Subcutaneous adipose tissue (tissue), 4 donors: ENCODE measurements around the gene GDPGP1. TPM values are rescaled to one million over a fixed set of nuclear protein-coding genes. Genes with fewer than 3 reads are reported as not detected.

Experiments used
- total RNA-seq, 4 donors: library from RNA; depleted of rRNA; stranded (reverse); fragments of >200 nt; gene quantifications; one replicate each; pipeline ENCODE4 v1.1.0, GENCODE V29; 2016
- TF ChIP-seq, protein P1 (sequence below): fragments of 450-650 bp; IDR thresholded peaks from one replicate; pipeline ENCODE4 v1.5.1; 2016; ENCODE audit warnings: low read depth, mild to moderate bottlenecking, control low read depth, antibody characterized with exemption, moderate library complexity

GDPGP1 gene
- total RNA-seq, 4 donors from 2014 or later: 2.6 to 5.9 (median 3.6) TPM

DNA sequence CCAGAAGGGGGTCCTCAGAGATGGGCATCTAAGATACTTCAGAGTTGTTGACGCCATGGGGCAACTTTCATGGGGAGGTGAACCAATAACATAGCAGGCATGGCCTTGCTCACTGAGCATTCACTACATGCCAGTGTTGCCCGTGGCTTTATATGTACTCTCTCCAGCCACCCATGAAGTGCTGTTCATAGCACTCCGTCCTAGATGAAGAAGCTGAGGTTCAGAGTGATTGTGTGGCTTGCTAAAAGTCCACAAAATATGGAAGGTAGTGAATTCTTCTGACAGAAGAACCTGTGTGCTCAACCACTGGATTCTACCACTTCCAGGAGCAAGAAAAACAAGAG, 42.7 kb upstream of the GDPGP1 start:
- TF ChIP-seq, protein P1, sequence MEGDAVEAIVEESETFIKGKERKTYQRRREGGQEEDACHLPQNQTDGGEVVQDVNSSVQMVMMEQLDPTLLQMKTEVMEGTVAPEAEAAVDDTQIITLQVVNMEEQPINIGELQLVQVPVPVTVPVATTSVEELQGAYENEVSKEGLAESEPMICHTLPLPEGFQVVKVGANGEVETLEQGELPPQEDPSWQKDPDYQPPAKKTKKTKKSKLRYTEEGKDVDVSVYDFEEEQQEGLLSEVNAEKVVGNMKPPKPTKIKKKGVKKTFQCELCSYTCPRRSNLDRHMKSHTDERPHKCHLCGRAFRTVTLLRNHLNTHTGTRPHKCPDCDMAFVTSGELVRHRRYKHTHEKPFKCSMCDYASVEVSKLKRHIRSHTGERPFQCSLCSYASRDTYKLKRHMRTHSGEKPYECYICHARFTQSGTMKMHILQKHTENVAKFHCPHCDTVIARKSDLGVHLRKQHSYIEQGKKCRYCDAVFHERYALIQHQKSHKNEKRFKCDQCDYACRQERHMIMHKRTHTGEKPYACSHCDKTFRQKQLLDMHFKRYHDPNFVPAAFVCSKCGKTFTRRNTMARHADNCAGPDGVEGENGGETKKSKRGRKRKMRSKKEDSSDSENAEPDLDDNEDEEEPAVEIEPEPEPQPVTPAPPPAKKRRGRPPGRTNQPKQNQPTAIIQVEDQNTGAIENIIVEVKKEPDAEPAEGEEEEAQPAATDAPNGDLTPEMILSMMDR: no peak

DNA sequence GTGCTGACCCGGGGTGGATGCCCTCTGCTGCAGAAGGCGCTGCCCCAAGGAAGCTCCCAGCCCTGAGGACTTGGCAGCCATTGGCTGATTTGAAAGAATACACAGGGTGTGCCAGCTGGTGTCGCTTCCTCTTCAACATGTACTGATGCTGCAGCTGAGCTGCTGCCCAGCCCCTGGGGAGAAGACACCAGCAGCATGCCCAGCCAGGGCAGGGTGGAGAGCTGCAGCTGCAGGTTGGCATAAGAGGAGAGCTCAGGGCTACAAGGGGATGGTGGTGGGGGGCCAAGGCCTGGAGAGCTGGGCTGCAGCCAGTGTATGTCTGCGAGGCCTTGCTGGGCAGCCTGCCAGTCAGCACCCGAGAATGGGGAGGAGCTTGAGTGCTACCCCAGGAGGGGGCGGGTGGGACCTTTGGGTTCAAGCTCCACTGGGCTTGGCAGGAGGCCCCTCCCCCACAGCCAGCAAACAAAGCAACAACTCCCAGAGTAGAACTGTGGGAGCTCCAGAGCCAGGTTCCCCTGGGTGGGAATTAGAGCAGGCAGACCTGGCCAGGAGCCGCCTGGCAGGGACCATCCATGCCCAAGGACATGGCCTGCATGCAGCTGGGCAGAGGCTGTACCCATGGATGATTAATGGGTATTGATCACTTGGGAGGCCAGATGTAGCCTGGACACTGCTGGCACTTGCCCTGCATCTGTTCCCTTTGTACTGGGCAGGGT, 42.1 kb upstream of the GDPGP1 start:
- TF ChIP-seq, protein P1: no peak

DNA sequence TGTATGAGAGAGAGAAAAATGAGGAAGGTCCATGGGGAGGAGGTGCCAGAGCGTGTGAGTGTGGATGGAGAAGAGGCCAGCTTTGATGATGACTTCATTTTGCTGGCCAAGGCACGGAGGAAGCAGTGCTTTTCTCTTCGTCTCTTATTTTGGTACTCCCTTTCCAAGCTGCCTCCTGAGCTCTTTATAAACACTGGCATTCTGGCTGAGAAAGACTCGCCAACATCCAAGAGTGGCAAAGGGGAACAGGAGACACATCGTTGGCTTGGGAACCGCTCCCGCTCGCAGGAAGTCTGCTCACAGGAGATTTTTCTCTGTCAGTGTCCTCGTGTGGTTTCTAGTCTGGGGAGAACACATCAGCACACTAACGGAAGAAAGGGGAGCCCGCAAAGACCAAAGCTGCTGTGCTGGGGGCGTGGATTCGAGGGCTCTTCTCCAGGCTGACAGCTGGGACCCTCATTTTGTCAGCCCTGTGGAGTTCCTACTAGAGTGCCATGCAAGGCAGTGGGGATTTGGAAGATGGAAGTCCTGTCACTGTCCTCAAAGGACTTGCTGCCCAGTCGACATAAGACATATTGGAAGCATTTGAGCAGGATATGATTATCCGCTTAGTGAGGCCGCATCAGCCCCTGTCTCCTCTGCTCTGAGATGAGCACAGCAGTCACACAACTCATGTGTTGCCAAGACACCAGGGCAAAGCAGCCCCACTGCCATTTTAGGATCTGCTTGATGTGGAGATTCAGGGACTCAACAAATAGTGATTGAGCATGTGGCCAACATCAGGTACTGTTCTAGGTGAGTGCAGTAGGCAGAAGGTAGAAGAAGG, 40.8 kb upstream of the GDPGP1 start:
- TF ChIP-seq, protein P1: no peak

DNA sequence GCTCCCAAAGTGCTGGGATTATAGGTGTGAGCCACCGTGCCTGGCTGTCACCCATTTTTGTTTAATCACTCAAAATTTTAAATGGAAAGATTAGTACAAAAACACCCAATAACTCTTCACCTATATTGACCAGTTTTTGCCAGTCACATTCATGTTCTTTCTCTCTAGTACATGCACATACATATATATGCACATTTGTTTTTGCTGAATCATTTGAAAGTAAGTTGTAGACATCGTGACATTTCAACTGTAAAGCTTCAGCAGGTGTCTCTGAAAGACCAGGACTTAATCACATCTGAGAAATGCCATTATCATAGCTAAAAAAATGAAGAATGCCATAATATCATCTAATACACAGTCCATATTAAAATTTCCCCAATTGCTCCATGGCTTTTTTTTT, 39.4 kb upstream of the GDPGP1 start:
- TF ChIP-seq, protein P1: no peak

DNA sequence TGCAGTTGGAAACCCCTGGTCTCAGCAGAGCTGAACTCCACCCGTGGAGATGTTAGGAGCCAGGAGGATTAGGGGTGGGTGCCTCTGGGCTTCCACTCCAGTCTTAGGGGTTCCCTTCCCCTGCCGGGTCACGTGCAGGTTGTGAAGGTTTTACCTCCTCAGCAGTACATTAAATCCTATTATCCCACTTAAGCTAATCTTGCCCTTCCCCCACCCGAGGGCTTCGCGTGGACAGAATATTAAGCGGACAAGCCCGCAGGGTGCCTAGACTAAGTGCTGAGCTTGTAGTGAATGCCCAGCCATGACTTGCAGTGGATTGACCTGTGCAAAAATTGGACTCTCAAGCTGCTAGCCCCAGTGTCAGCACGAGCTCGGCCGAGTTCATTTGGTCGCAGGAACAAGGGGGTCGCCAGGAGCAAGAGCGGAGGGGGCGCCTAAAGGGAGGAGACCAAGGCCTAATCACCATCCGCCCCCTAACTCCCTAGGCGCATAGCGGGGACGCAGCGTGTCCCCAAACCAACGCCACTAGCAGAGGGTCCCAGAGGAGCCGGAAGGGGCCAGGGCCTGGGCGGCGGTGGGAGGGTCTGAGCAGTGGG, 33.4 kb upstream of the GDPGP1 start:
- TF ChIP-seq, protein P1: no peak

DNA sequence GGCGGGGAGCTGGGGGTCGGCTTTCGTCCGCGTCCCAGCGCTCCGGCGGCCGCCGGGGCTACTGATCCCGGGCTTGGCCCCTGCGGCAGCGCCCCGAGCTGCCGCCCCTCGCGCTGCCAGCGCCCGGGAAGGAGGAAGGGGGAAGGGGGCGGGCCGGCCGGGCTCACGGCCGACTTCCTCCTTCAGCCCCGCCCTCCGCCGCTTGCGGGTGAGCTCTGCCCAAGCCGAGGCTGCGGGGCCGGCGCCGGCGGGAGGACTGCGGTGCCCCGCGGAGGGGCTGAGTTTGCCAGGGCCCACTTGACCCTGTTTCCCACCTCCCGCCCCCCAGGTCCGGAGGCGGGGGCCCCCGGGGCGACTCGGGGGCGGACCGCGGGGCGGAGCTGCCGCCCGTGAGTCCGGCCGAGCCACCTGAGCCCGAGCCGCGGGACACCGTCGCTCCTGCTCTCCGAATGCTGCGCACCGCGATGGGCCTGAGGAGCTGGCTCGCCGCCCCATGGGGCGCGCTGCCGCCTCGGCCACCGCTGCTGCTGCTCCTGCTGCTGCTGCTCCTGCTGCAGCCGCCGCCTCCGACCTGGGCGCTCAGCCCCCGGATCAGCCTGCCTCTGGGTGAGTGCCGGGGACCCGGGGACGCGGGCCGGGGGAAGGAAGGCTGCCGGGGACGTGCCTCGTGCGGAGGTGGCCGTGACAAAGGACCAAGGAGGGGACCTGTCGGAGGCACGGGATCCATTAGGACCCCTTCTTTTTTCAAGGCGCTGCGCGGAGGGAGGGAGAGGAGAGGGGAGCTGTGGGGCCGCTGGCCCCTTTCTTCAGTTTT, 32.7 kb upstream of the GDPGP1 start, which contains the start of gene SEMA4B:
Gene SEMA4B (plus strand): TSS at position 201 of the 814 bp plus-strand sequence. CDS start 249 bp downstream, at position 450.
- TF ChIP-seq, protein P1: no peak
